Measurements from ENCODE around the gene CHD3. TPM values are rescaled to one million over a fixed set of nuclear protein-coding genes. Genes with fewer than 3 reads are reported as not detected.
A peak's percentile ranks its signal among the peaks of the same experiment; 100 is the strongest.

Gene CHD3
- total RNA-seq, 1 donor from 2014 or later = 129 TPM

DNA sequence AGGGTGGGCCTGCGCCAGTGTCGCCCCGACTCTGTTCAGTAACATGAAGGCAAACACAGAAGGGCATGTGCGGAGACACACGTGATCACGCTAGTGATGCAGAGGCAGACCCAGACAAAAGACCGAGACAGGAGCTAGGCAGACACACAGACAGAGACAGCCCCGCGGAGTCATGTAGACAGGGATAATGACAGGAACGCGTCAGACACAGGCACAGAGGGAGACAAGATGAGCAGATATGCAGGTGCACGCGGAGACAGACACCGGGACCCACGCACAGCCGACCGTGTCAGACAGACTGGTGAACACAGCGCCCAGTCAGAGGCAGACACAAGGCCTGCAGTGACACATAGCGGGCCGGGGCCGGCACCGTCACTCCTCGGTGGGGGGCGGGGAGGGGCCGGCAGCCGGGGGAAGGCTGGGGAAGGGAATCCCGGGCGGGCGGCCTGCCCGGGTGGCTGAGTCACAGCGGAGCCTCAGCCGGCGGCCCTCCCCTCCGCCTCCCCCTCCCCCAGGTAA lies 47.1 kb upstream of the CHD3 start:
- Mint-ChIP-seq H3K4me3 (ENCODE audit: unreplicated experiment) (peak overlapping the region; percentile 98), H3K27me3 (ENCODE audit: low read depth) (no peaks in the 10 kb centered on the region), H3K9me3 (ENCODE audit: low read depth) (no peaks in the 10 kb centered on the region), H3K36me3 (ENCODE audit: low read depth) (peaks cover 1% of the 10 kb centered on the region), H3K4me1 (ENCODE audit: low read depth) (peaks cover 60% of the 10 kb centered on the region), H3K27ac (ENCODE audit: unreplicated experiment) (peak overlapping the region; percentile 99)
- DNase-seq (ENCODE audit: low spot score) = peak; percentile 94
- TF ChIP-seq, protein P1, sequence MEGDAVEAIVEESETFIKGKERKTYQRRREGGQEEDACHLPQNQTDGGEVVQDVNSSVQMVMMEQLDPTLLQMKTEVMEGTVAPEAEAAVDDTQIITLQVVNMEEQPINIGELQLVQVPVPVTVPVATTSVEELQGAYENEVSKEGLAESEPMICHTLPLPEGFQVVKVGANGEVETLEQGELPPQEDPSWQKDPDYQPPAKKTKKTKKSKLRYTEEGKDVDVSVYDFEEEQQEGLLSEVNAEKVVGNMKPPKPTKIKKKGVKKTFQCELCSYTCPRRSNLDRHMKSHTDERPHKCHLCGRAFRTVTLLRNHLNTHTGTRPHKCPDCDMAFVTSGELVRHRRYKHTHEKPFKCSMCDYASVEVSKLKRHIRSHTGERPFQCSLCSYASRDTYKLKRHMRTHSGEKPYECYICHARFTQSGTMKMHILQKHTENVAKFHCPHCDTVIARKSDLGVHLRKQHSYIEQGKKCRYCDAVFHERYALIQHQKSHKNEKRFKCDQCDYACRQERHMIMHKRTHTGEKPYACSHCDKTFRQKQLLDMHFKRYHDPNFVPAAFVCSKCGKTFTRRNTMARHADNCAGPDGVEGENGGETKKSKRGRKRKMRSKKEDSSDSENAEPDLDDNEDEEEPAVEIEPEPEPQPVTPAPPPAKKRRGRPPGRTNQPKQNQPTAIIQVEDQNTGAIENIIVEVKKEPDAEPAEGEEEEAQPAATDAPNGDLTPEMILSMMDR (IDR thresholded peaks at IDR 0.05) = peak; percentile 68

DNA sequence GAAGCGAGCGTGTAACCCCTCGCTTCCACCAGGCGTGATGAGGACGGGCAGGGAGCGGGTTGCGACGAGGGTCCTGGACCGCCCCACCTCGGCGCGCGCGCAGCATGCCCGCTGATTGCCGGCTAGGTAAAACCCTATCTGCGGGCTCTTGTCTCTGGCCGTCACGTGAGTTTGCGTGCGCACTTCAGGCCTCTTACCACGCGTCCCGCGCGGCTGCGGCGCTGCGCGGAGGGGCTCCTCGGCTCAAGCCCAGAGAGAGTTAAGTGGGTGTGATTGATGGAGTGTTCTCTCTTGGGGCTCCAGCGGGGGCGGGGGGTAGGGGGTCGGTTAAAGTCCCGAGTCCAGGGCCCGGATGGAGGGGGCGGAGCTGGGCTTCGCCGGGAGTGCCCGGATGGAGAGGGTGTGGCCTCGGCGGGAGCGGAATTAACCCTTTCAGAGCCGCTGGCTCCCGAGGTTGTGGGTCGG lies 46.6 kb upstream of the CHD3 start:
- peak overlapping the region; percentile 98 for H3K4me3 Mint-ChIP-seq (ENCODE audit: unreplicated experiment)
- DNase-seq (ENCODE audit: low spot score) = peak; percentile 97
- peak overlapping the region; percentile 99 for H3K27ac Mint-ChIP-seq (ENCODE audit: unreplicated experiment)
- no peaks in the 10 kb centered on the region for H3K27me3 Mint-ChIP-seq (ENCODE audit: low read depth)
- peaks cover 55% of the 10 kb centered on the region for H3K4me1 Mint-ChIP-seq (ENCODE audit: low read depth)
- no peaks in the 10 kb centered on the region for H3K9me3 Mint-ChIP-seq (ENCODE audit: low read depth)
- H3K36me3 Mint-ChIP-seq (ENCODE audit: low read depth) = peaks cover 3% of the 10 kb centered on the region
- TF ChIP-seq, protein P1 (IDR thresholded peaks at IDR 0.05) = no peak

DNA sequence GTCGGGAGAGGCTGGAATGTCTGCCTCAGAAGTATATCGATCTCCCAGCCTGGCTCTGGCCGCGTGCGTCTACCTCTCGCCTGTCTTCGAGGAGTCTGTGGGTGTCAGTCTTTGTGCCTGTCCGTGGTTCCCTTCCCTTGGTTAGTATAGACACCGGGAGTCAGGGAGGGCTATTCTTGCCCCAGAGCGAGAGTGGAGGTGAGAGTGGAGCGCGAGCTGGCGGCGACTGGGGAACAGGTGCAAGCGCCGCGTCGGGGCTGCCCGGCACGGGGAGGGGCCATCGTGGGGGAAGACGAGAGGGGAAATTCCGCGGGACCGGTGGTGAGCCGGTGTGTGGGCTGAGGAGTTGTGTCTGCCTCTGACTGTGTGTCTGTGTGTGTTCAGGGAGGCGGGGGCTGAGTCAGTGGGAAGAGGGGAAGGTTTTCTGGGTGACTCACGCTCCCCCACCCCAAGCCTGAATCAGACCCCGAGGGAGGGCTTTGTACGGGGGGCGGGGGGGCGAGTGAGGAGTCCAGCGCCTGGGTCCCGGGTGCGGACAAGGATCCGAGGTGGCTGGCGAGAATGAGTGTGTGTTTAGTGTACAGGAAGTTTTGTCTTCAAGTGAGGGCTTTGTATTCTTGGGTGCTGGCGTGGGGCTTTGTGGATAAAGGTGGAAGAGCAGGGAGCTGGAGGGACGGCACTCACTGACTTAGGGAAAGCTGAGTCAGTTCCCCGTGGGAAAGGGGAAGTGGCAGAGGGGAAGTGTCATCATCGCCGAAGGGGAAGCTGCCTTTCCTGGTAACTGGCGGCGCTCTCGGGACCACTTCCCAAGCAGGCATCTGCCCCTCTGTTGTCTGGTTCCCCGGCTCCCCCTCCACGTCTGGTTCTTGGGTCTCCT lies 46.0 kb upstream of the CHD3 start:
- DNase-seq (ENCODE audit: low spot score) = peak; percentile 92
- H3K4me1 Mint-ChIP-seq (ENCODE audit: low read depth) = peaks cover 48% of the 10 kb centered on the region
- TF ChIP-seq, protein P1 (IDR thresholded peaks at IDR 0.05) = no peak
- peaks cover 3% of the 10 kb centered on the region for H3K36me3 Mint-ChIP-seq (ENCODE audit: low read depth)
- H3K4me3 Mint-ChIP-seq (ENCODE audit: unreplicated experiment) = peak overlapping the region; percentile 98
- H3K27ac Mint-ChIP-seq (ENCODE audit: unreplicated experiment) = peak overlapping the region; percentile 99
- no peaks in the 10 kb centered on the region for H3K9me3 Mint-ChIP-seq (ENCODE audit: low read depth)
- H3K27me3 Mint-ChIP-seq (ENCODE audit: low read depth) = no peaks in the 10 kb centered on the region

DNA sequence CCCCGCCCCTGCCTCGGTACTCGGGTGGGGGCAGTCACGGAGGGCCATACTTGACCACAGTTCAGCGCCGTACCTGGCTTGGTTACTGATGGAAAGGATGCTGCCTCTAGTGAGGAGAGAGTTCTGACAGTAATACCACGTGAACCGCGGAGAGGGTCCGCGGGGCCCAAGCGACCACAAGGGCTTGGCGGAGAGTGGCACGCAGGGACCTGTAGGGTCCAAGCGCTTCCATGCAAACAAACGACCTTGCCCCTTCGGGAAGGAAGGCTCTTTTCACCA lies 45.4 kb upstream of the CHD3 start:
- H3K9me3 Mint-ChIP-seq (ENCODE audit: low read depth) = no peaks in the 10 kb centered on the region
- H3K36me3 Mint-ChIP-seq (ENCODE audit: low read depth) = peaks cover 3% of the 10 kb centered on the region
- DNase-seq (ENCODE audit: low spot score) = no peak
- H3K27me3 Mint-ChIP-seq (ENCODE audit: low read depth) = no peaks in the 10 kb centered on the region
- peak overlapping the region; percentile 98 for H3K4me3 Mint-ChIP-seq (ENCODE audit: unreplicated experiment)
- H3K27ac Mint-ChIP-seq (ENCODE audit: unreplicated experiment) = peak overlapping the region; percentile 99
- H3K4me1 Mint-ChIP-seq (ENCODE audit: low read depth) = peaks cover 46% of the 10 kb centered on the region
- TF ChIP-seq, protein P1 (IDR thresholded peaks at IDR 0.05) = no peak

DNA sequence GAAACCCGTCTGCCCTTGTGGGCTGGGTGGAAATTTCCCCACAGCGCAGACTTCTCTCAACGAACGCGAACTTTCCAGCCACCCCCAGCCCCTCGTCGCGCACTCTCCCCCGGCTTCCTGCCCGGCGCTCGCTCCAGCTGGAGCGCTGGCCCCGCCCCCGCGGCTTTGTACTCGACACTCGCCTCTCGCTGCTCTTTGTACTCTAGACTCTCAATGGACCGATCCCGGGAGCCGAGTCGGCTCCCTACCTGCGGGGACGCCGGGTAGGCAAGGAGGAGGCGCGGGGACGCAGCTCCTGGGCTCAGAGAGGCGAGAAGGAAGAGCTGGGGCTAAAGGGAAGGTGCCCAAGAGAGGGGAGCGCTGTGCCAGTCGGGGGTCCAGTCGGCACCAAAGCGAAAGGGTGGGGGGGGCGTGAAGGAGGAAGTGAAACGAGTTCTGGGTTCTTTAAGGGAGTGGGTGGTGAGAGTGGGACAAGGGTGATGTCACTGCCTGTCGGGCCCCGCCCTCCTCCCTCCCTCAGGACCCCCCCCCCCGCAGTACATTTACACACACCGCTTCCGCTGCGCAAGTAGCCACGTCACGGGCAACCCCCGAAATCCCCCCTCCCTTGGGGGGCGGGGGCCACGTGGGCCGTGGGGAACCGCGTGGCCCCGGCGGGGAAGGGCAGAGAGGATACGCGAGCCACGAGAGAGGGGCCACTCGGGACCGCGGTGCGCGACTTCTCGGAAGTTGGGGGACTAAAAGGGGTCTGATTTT lies 44.9 kb upstream of the CHD3 start:
- Mint-ChIP-seq H3K9me3 (ENCODE audit: low read depth) (no peaks in the 10 kb centered on the region), H3K27me3 (ENCODE audit: low read depth) (no peaks in the 10 kb centered on the region), H3K27ac (ENCODE audit: unreplicated experiment) (peak overlapping the region; percentile 99), H3K4me1 (ENCODE audit: low read depth) (peaks cover 42% of the 10 kb centered on the region), H3K4me3 (ENCODE audit: unreplicated experiment) (peak overlapping the region; percentile 98), H3K36me3 (ENCODE audit: low read depth) (peaks cover 3% of the 10 kb centered on the region)
- TF ChIP-seq, protein P1 (IDR thresholded peaks at IDR 0.05) = no peak
- DNase-seq (ENCODE audit: low spot score) = no peak
